T-helper 9 cell (primary cell): ENCODE data around the gene UBE2O.

Experiments
- DNase-seq: peaks from one replicate; pipeline ENCODE4 v3.0.0-alpha.2; 2020
- total RNA-seq, 2 donors: gene quantifications; one replicate each; lab custom pipeline; 2026; lab: John Stamatoyannopoulos, UW

UBE2O gene
- total RNA-seq, result 64.4 to 84.3 reads per million in 2 donors

GRCh38 chr17:76452660-76453430 lies at the start of gene UBE2O:
UBE2O (minus strand) TSS chr17:76453152; CDS start chr17:76453141, 11 bp downstream.
- DNase-seq, result peak; percentile 93

- DNase-seq, result no peak
These were observed 48.9 kb upstream of the UBE2O start for GRCh38 chr17:76501827-76502307.

GRCh38 chr17:76501018-76501826 lies 48.3 kb upstream of the UBE2O start, which contains the start of gene RHBDF2:
RHBDF2 (minus strand) TSS chr17:76501423; CDS start chr17:76481524, 19,899 bp downstream.
- peak; percentile 98 for DNase-seq

- no peak for DNase-seq
These were observed 47.7 kb upstream of the UBE2O start for GRCh38 chr17:76500747-76501017.

- DNase-seq, result no peak
These were observed 47.3 kb upstream of the UBE2O start for GRCh38 chr17:76500074-76500746.

- no peak for DNase-seq
These were observed 46.3 kb upstream of the UBE2O start for GRCh38 chr17:76499267-76499667.

- DNase-seq, result no peak
These were observed 45.9 kb upstream of the UBE2O start for GRCh38 chr17:76498876-76499251.

- no peak for DNase-seq
These were observed 45.3 kb upstream of the UBE2O start for GRCh38 chr17:76497979-76498875.

- DNase-seq, result no peak
These were observed 44.7 kb upstream of the UBE2O start for GRCh38 chr17:76497699-76497978.

- no peak for DNase-seq
These were observed 43.5 kb upstream of the UBE2O start for GRCh38 chr17:76496464-76496863.

GRCh38 chr17:76495663-76496400 lies 42.9 kb upstream of the UBE2O start:
- DNase-seq, result no peak

GRCh38 chr17:76493505-76494167 lies 40.7 kb upstream of the UBE2O start:
- peak; percentile 30 for DNase-seq

- DNase-seq, result no peak
These were observed 40.1 kb upstream of the UBE2O start for GRCh38 chr17:76492989-76493501.

GRCh38 chr17:76492123-76492988 lies 39.4 kb upstream of the UBE2O start:
- DNase-seq, result no peak

- no peak for DNase-seq
These were observed 38.5 kb upstream of the UBE2O start for GRCh38 chr17:76491271-76492122.

- DNase-seq, result no peak
These were observed 37.3 kb upstream of the UBE2O start for GRCh38 chr17:76490112-76490710.

GRCh38 chr17:76487451-76488192 lies 34.7 kb upstream of the UBE2O start:
- DNase-seq, result no peak

- DNase-seq, result no peak
These were observed 32.6 kb upstream of the UBE2O start for GRCh38 chr17:76485569-76485968.
